Activated naive CD8-positive, alpha-beta T cell treated with anti-CD3 and anti-CD28 coated beads, Interleukin-2, amount 10 ng/mL, durations not matched to agents 7 days and 5 days (primary cell): ENCODE results near the gene NAMPT. TPM values are rescaled to one million over a fixed set of nuclear protein-coding genes. Genes with fewer than 3 reads are reported as not detected.
"Not testable (repeated sequence)": the region's sequence is repeated elsewhere in the genome, so short reads cannot be mapped to it uniquely, and the experiment has no call there.

Experiments
- ATAC-seq: fragments of 150-1000 bp; cut with Tn5 transposase; one replicate; pipeline ENCODE4 v1.10.0; 2021; ENCODE audit warnings: low read depth, moderate library complexity
- POLR2A ChIA-PET: fragments of 350-600 bp; sonication (Branson Sonifier 250); formaldehyde crosslinking; loops from one replicate; lab custom pipeline; 2021; ENCODE audit warnings: antibody characterized with exemption; lab: Charles Lee
- DNase-seq: peaks from one replicate; pipeline ENCODE4 v3.0.0; 2021
- H3K27ac Mint-ChIP-seq: one replicate; pipeline ENCODE4 v1.8.0; 2022; ENCODE audit warnings: mild to moderate bottlenecking, mixed read lengths
- H3K27me3 Mint-ChIP-seq: one replicate; pipeline ENCODE4 v1.8.0; 2022; ENCODE audit warnings: mild to moderate bottlenecking, moderate library complexity, mixed read lengths
- H3K36me3 Mint-ChIP-seq: one replicate; pipeline ENCODE4 v1.8.0; 2021; ENCODE audit warnings: mild to moderate bottlenecking, mixed read lengths
- H3K4me1 Mint-ChIP-seq: one replicate; pipeline ENCODE4 v1.8.0; 2021; ENCODE audit warnings: mixed read lengths
- H3K4me3 Mint-ChIP-seq: one replicate; pipeline ENCODE4 v1.8.0; 2022; ENCODE audit warnings: mild to moderate bottlenecking, moderate library complexity, mixed read lengths
- H3K9me3 Mint-ChIP-seq: one replicate; pipeline ENCODE4 v1.8.0; 2021; ENCODE audit warnings: mixed read lengths
- total RNA-seq, 2 experiments: library from RNA; stranded (reverse); gene quantifications; one replicate each; pipeline ENCODE4 v1.2.3, GENCODE V29; 2021

The NAMPT gene
- 10 to 100 TPM; 63.8 to 65.7 TPM for total RNA-seq

DNA sequence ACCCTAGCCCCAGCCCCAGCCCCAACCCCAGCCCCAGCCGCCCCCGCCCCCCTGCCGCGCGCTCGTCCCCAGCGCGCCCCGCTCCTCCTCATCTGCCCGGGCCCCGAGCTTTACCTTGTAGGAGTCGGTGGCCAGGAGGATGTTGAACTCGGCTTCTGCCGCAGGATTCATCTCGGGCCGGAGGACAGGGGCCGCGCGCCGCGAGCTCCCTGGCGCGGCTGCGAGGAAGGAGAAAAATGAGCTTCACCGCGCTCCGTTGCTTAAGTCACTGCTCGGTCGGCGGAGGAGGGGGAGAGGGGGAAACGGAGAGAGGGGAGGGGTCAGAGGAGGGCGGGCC is at the start of gene NAMPT:
TSS of gene NAMPT (minus strand) at position 270 of the 337 bp plus-strand sequence. CDS start at position 171, 99 bp downstream.
- peaks cover 7% of the 10 kb centered on the region for H3K36me3 Mint-ChIP-seq
- H3K4me1 Mint-ChIP-seq, result peaks cover 37% of the 10 kb centered on the region
- DNase-seq (no peak), ATAC-seq (no peak)
- no peaks in the 10 kb centered on the region for H3K27me3 Mint-ChIP-seq
- H3K4me3 Mint-ChIP-seq, result peak within 1 kb of the TSS; percentile 99
- H3K27ac Mint-ChIP-seq, result peak within 1 kb of the TSS; percentile 99
- POLR2A ChIA-PET, result interaction anchor here (0.6 to 2.0 kb wide), 11 partner anchors 9 to 593 kb away, joined by 3 to 10 read pairs (median 5); partner anchors contain the start of genes CCDC71L and SYPL1
- H3K9me3 Mint-ChIP-seq, result no peaks in the 10 kb centered on the region

DNA sequence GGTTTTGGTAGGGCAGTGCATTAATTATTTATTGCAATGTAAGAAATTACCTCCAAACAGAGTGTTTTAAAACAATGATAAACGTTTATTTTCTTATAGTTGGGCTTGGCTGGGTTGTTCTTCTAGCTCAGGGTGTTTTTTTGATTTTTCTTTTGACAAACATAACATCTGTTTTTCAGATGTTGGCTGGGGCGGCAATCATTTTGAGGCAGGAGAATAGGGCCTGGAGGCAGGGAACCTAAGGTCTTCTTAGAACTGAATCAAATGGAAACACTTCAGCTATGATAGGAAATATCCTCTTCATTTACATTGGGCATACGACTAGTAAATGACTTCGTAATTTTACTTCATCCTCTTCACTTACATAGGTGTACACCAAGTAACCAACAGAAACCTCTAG is 47.4 kb upstream of the NAMPT start:
- DNase-seq (no peak), ATAC-seq (no peak)
- Mint-ChIP-seq H3K4me3 (no peak overlapping the region), H3K36me3 (no peaks in the 10 kb centered on the region), H3K27me3 (peaks cover 12% of the 10 kb centered on the region), H3K4me1 (no peaks in the 10 kb centered on the region), H3K27ac (no peak overlapping the region), H3K9me3 (peaks cover 5% of the 10 kb centered on the region)
- POLR2A ChIA-PET, result no interaction called here

DNA sequence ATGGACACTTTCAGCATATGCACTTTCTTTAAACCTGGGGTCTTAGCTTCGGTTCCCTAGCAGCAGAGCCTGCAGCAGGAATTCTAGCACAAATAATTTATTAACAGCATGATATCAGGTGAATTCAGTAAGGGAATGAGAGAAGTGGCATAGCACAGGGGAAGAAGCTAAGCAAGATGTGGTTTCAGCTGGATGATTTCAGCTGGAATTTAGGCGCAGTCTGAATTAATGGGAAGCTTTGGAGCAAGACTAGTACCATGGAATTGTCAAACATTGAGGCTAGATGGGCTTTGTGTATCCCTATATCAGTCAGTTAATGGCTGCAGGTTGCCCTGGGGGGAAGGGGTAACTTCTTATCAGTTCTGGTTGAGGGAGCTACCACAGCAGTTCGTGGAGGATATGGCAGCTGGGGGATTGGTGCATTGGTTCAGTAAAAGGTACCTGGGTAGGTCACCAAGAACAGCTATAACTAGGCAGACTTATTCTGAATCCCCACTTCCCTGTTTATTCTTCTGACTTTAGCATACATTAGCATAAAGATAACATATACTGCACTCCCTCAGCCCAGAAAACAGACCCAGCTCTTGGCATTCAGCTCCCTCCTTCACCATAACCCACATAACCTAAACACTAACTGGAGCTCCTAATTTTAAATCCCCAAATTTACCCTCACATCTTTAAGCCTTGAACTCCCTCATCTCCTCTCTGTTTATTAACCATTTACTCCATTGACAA is 46.8 kb upstream of the NAMPT start:
- Mint-ChIP-seq H3K4me1 (no peaks in the 10 kb centered on the region), H3K4me3 (no peak overlapping the region), H3K27ac (no peak overlapping the region), H3K27me3 (peaks cover 10% of the 10 kb centered on the region), H3K9me3 (peaks cover 2% of the 10 kb centered on the region), H3K36me3 (no peaks in the 10 kb centered on the region)
- no peak for DNase-seq
- no peak for ATAC-seq
- POLR2A ChIA-PET, result no interaction called here

DNA sequence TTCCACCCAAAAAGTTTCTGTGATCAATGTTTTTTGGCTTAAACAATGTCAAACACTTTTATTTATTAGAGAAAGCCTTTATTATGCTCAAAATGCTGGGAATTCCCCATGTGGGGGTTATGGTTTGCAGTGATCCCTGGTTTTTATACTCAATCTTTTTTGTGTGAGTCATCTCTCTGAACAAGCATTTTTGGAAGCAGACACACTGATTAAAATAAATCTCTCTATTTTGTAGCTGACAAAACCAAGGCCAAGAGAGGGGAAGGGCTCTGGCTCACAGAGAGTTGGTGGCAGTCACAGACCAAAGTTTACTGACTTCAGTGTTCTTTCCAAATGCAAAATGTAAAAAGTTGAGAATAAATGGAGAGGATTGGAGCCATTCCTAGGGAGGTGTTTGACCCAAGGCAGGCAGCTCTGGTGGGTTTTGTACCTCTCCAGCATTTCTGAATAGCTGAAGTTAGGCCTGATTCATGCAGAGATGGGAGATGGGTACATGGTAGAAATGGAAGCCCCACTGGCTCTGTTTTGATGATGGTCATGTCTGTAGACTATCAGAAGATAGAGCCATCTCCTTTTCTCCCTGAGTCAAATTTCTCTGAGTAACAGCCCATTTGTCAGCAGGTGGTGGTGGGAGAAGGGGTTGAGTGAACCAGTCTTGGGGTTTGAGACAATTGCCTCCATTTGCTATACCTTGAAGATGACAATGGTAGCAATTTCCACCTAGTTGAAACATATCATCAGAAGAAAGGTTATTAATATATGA is 45.4 kb upstream of the NAMPT start:
- POLR2A ChIA-PET, result no interaction called here
- DNase-seq (no peak), ATAC-seq (no peak)
- no peak overlapping the region for H3K4me3 Mint-ChIP-seq
- peaks cover 6% of the 10 kb centered on the region for H3K27me3 Mint-ChIP-seq
- H3K4me1 Mint-ChIP-seq, result no peaks in the 10 kb centered on the region
- no peaks in the 10 kb centered on the region for H3K36me3 Mint-ChIP-seq
- H3K27ac Mint-ChIP-seq, result no peak overlapping the region
- peaks cover 2% of the 10 kb centered on the region for H3K9me3 Mint-ChIP-seq

DNA sequence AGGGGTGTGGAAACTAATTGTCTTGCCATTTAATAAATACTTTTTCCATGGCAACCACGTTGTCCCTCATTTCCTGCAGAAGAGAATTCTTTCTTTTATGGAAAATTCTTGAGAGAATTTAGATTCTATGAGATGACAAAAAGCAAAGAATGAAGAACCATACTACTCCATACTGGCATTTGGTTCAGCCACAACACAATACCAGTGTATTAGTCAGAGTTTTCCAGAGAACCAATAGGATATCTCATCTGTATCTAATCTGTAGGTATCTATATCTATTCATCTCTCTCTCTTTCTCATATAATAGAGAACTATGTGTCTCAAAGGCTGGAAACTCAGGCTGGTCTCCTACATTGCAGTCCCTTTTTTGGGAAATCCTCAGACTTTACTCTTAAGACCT is 44.6 kb upstream of the NAMPT start:
- no peak for DNase-seq
- H3K36me3 Mint-ChIP-seq, result no peaks in the 10 kb centered on the region
- no peak overlapping the region for H3K27ac Mint-ChIP-seq
- H3K27me3 Mint-ChIP-seq, result peaks cover 6% of the 10 kb centered on the region
- H3K9me3 Mint-ChIP-seq, result peaks cover 1% of the 10 kb centered on the region
- POLR2A ChIA-PET, result no interaction called here
- no peak overlapping the region for H3K4me3 Mint-ChIP-seq
- no peak for ATAC-seq
- no peaks in the 10 kb centered on the region for H3K4me1 Mint-ChIP-seq

DNA sequence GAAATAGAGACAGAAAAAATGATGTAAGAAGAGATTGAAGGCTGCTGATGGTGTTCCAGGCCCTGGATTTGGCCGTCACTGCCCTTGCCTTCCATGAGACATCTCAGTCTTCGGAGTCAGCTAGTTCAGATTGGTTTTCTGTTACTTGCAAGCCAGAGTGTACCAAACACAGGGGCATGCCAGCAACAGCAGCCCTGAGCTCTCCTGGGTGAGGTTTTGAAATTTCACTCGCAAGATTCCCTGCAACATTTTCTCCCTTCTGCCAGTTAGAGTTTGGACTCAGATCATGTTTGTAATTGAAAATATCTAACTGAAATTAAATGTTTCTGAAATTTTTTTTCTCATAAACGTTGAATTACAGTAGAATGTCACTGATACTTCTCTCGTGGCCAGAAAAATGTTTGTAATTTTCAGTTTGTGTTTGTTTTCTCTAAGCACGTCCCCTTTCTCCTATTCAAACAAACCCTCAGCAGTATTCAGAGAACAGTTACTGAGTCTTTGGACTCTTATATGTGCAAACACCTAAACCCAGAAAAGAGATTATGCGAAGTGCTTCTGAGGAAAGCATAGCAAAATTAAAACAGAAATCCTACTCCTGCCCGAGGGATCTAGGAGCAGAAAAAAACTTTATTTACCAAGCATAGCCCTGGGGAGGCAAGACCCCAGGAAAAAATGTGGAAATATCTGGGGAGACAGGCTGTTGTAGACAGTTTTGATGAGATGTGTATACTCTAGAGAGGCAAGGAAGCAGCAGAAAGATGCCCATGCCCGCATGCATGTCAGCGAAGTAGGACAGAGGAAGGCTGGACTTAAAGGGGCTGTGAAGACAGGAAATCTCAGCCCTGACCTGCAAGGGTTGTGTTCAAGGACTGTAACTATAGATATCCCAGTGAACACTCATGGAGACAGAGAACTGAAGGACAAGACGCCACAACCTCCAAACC is 43.0 kb upstream of the NAMPT start:
- DNase-seq, result no peak
- Mint-ChIP-seq H3K4me3 (no peak overlapping the region), H3K36me3 (no peaks in the 10 kb centered on the region), H3K27me3 (peaks cover 6% of the 10 kb centered on the region), H3K9me3 (peaks cover 1% of the 10 kb centered on the region), H3K27ac (no peak overlapping the region), H3K4me1 (no peaks in the 10 kb centered on the region)
- ATAC-seq, result no peak
- POLR2A ChIA-PET, result no interaction called here

DNA sequence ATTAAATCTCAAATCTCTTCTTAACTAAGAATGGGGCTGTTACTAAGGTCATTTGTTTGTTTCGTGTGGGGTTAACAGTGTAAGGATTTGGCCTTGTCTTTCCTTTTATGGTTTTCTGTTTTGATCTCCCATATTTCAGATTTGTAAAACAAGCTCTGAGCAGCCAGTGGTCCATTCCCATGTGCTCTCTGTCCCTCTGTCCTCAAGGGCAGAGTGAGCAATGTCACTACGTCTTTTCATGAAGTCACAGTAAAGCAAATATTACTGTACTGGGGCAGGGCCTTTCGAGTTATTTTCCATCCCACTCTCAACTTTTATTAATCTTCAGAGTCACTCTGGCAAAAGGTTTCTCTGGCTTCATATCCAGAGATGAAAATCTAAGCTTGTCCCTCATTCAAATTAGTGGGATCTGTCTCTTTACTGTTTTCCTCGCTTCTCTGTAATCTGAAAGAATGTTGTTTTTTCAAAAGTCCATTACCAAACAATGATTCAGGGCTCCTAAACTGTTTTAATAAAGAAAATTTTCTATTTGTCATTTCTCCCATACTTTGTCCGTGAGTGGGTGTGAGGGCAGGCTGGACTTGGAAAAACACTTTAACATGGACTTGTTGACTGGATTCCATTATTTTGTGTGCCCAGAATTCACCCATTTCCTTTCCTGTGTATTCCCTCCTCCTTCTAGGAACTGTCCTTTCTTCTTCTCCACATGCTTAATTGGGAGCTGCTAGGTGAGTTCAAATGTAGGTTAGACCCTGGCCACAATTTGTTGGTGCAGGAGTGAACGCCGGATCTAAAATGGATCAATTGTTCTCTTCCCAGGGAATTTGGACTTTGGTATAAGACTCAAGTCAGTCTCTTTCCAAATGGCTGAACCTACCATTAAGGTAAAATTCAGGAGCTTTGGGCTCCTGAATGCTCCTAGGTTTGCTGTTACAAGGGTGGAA is 42.1 kb upstream of the NAMPT start:
- no peaks in the 10 kb centered on the region for H3K4me1 Mint-ChIP-seq

DNA sequence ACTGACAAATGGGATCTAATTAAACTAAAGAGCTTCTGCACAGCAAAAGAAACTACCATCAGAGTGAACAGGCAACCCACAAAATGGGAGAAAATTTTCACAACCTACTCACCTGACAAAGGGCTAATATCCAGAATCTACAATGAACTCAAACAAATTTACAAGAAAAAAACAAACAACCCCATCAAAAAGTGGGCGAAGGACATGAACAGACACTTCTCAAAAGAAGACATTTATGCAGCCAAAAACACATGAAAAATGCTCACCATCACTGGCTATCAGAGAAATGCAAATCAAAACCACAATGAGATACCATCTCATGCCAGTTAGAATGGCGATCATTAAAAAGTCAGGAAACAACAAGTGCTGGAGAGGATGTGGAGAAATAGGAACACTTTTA is 39.7 kb upstream of the NAMPT start:
- H3K4me1 Mint-ChIP-seq, H3K9me3 Mint-ChIP-seq, H3K27me3 Mint-ChIP-seq, DNase-seq, H3K4me3 Mint-ChIP-seq, H3K27ac Mint-ChIP-seq, POLR2A ChIA-PET, H3K36me3 Mint-ChIP-seq, ATAC-seq: not testable (repeated sequence)

More for the DNA sequence above, 42.1 kb upstream of the NAMPT start:
- ATAC-seq (no peak), DNase-seq (no peak)
- Mint-ChIP-seq H3K4me3 (no peak overlapping the region), H3K9me3 (peaks cover 2% of the 10 kb centered on the region), H3K27ac (no peak overlapping the region), H3K36me3 (no peaks in the 10 kb centered on the region), H3K27me3 (peaks cover 10% of the 10 kb centered on the region)
- POLR2A ChIA-PET, result no interaction called here

DNA sequence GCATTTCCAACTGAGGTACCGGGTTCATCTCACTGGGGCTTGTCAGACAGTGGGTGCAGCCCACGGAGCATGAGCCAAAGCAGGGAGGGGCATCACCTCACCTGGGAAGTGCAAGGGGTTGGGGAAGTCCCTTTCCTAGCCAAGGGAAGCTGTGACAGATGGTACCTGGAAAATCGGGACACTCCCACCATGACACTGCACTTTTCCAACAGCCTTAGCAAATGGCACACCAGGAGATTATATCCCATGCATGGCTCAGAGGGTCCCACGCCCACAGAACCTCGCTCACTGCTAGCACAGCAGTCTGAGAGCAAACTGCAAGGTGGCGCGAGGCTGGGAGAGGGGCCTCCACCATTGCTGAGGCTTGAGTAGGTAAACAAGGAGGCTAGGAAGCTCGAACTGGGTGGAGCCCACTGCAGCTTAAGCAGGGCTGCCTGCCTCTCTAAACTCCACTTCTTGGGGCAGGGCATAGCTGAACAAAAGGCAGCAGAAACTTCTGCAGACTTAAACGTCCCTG is 35.5 kb upstream of the NAMPT start:
- H3K9me3 Mint-ChIP-seq, H3K27ac Mint-ChIP-seq, ATAC-seq, POLR2A ChIA-PET, DNase-seq, H3K36me3 Mint-ChIP-seq, H3K4me1 Mint-ChIP-seq, H3K4me3 Mint-ChIP-seq: not testable (repeated sequence)
- peaks cover 17% of the 10 kb centered on the region for H3K27me3 Mint-ChIP-seq

DNA sequence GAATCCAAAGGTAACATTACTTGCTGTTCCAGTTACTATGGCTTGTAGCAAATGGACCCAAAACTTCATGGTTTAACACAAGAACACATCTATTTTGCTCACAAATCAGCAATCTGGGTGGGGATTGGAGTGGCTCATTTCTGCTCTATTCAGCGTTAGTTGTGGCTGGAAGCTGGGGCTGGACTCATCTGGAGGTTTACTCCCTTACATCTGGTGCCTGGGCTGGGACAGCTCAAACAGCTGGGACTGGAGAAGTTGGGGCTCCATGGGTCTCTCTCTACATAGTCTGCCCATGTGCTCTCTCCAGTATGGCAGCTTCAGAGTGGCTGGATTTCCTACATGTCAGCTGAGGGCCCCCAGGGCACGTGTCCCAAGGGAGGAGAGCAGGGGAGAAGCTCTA is 33.7 kb upstream of the NAMPT start:
- H3K27ac Mint-ChIP-seq, result no peak overlapping the region
- peaks cover 17% of the 10 kb centered on the region for H3K27me3 Mint-ChIP-seq
- H3K36me3 Mint-ChIP-seq, result peaks cover 2% of the 10 kb centered on the region
- no peaks in the 10 kb centered on the region for H3K4me1 Mint-ChIP-seq
- H3K4me3 Mint-ChIP-seq, result no peak overlapping the region
- peaks cover 7% of the 10 kb centered on the region for H3K9me3 Mint-ChIP-seq
- ATAC-seq (no peak), DNase-seq (no peak)
- POLR2A ChIA-PET, result no interaction called here

DNA sequence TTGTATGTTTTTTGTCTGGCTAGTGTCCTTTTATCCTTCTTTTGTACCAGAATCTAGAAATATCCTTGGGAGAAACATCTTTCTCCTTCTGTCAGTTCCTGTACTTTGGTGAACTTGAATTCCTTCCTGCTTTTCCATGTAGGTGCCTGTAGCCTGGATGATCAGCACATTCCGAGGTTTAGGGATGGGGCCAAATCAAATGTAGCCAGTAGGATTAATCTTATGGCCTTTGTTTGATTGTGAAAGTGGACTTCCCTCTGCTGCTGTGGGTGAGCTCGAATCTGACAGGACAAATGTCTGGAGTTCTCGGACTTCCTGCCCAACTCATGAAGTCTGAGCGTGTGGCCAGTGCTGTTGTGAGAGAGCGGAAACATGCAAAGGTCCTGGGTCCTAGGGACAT is 33.2 kb upstream of the NAMPT start:
- peaks cover 17% of the 10 kb centered on the region for H3K27me3 Mint-ChIP-seq

DNA sequence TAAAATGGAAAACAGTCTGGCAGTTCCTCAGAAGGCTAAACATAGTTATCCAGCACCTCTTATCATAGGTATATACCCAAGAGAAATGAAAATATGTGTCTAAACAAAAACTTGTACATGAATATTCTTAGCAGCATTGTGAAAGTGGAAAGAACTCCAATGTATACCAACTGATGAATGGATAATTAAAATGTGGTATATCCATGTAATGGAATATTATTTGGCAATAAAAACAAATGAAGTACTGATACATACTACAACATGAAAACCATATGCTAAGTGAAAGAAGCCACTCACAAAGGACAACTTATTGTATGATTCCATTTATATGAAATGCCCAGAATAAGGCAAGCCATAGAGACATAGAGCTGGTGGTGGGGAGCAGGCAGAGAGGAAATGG is 32.2 kb upstream of the NAMPT start:
- Mint-ChIP-seq H3K4me3 (no peak overlapping the region), H3K27me3 (peaks cover 14% of the 10 kb centered on the region), H3K36me3 (peaks cover 6% of the 10 kb centered on the region), H3K9me3 (peaks cover 7% of the 10 kb centered on the region), H3K4me1 (no peaks in the 10 kb centered on the region), H3K27ac (no peak overlapping the region)
- no peak for ATAC-seq
- POLR2A ChIA-PET, result no interaction called here
- no peak for DNase-seq

More for the DNA sequence above, 33.2 kb upstream of the NAMPT start:
- H3K9me3 Mint-ChIP-seq, result peaks cover 7% of the 10 kb centered on the region
- H3K36me3 Mint-ChIP-seq, result peaks cover 4% of the 10 kb centered on the region
- ATAC-seq, result no peak
- H3K4me3 Mint-ChIP-seq, result no peak overlapping the region
- H3K4me1 Mint-ChIP-seq, result no peaks in the 10 kb centered on the region
- no peak overlapping the region for H3K27ac Mint-ChIP-seq
- POLR2A ChIA-PET, result no interaction called here
- DNase-seq, result no peak
